Mucosa of rectum (tissue), 2 donors: ENCODE data around the gene SMR3A.

Experiments used
- H3K27ac ChIP-seq, 2 donors: one replicate each; pipeline ENCODE4 v1.7.0; 2013; ENCODE audit warnings: inconsistent platforms in 2 of 2, low read depth in 2 of 2, low read length in 2 of 2
- H3K27me3 ChIP-seq, 2 donors: one replicate each; pipeline ENCODE4 v1.7.0; 2013; ENCODE audit warnings: low read length in 2 of 2; ENCODE audit not compliant: control insufficient read depth in 2 of 2, insufficient read depth in 2 of 2
- H3K36me3 ChIP-seq, 2 donors: one replicate each; pipeline ENCODE4 v1.7.0; 2013; ENCODE audit warnings: low read length in 2 of 2; ENCODE audit not compliant: control insufficient read depth in 2 of 2, insufficient read depth in 2 of 2
- H3K4me1 ChIP-seq, 2 donors: one replicate each; pipeline ENCODE4 v1.7.0; 2013; ENCODE audit warnings: low read length in 2 of 2, mild to moderate bottlenecking in 1 of 2; ENCODE audit not compliant: control insufficient read depth in 2 of 2, insufficient read depth in 2 of 2
- H3K4me3 ChIP-seq, 2 donors: one replicate each; pipeline ENCODE4 v1.7.0; 2013; ENCODE audit warnings: low read length in 2 of 2
- H3K9ac ChIP-seq, 2 donors: one replicate each; pipeline ENCODE4 v1.7.0; 2013; ENCODE audit warnings: low read length in 2 of 2, low read depth in 1 of 2, mild to moderate bottlenecking in 1 of 2
- H3K9me3 ChIP-seq, 2 donors: one replicate each; pipeline ENCODE4 v1.7.0; 2013; ENCODE audit warnings: low read length in 2 of 2; ENCODE audit not compliant: control insufficient read depth in 2 of 2
- donor health status: healthy.
- donor health status: Normal muscosa, but diverticular disease.

SMR3A gene

DNA sequence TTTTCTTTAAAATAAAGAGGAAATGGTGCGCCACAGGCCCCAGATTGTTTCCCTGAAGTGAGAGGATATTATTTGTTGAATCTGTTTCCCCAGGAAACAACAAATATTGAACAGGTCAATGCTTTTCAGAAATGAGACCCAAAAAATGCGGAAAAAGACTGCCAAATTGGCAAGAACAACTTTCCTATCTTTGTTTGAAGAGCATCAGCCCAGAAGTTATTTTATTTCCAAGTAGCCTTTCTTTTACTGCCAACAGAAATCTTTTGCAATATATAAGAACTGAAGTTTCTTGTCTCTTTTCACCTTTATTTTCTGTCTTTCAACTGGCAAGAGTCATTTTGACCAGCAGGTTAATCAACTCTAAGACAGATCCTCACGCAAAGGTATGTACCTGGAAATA is at the start of gene SMR3A:
Gene SMR3A, plus strand, starts transcription at position 301 of the 400 bp plus-strand sequence. CDS start 1,356 bp downstream, outside the sequence.
- no peaks in the 10 kb centered on the region for H3K27me3 ChIP-seq
- no peaks in the 10 kb centered on the region for H3K9me3 ChIP-seq
- no peaks in the 10 kb centered on the region for H3K4me1 ChIP-seq
- no peak within 1 kb of the TSS for H3K27ac ChIP-seq
- H3K4me3 ChIP-seq = no peak within 1 kb of the TSS
- H3K9ac ChIP-seq = no peak within 1 kb of the TSS
- no peaks in the 10 kb centered on the region for H3K36me3 ChIP-seq

DNA sequence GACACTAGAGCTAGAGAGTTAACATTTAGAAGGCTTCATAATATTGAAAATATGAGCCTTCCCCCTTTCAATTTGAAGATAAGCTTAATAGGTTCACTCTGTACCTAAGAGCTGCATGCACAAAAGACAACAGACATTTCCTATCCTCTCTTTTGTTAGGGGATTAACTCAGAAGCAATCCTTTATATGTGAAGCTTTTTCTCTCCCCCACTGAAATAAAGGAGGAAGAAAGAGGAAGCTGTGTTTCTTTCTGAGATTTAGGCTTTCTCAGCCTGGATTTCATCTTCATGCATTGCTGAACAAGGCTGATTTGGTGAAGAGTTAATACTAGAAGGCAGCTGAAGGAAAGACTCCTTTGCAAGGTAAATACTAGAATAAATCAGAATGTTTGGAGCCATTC is 46.8 kb upstream of the SMR3A start:
- H3K4me1 ChIP-seq = no peaks in the 10 kb centered on the region
- H3K27ac ChIP-seq = no peak overlapping the region
- H3K9me3 ChIP-seq = no peaks in the 10 kb centered on the region
- H3K9ac ChIP-seq = no peak overlapping the region
- no peaks in the 10 kb centered on the region for H3K36me3 ChIP-seq
- no peaks in the 10 kb centered on the region for H3K27me3 ChIP-seq
- H3K4me3 ChIP-seq = no peak overlapping the region

DNA sequence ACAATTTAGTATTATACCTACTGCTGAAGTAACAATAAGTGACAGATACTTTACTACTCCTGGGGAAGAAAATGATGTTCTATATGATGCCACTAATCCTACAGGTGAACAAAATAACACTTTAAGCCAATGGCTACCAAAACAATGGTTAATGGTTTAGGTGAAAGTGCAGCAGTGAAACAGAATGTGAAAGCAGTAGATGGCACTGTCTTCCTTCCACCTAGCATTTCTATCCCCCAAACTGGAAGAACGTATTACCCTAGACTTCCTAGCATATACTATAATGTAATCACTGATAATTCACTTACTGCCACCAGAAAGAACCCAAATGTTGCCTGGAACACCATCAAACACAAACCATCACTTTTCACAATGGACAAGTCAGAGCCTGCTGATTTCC is 44.6 kb upstream of the SMR3A start:
- Histone ChIP-seq H3K27ac (no peak overlapping the region), H3K27me3 (no peaks in the 10 kb centered on the region), H3K4me3 (no peak overlapping the region), H3K9me3 (no peaks in the 10 kb centered on the region), H3K36me3 (no peaks in the 10 kb centered on the region), H3K4me1 (no peaks in the 10 kb centered on the region), H3K9ac (no peak overlapping the region)

DNA sequence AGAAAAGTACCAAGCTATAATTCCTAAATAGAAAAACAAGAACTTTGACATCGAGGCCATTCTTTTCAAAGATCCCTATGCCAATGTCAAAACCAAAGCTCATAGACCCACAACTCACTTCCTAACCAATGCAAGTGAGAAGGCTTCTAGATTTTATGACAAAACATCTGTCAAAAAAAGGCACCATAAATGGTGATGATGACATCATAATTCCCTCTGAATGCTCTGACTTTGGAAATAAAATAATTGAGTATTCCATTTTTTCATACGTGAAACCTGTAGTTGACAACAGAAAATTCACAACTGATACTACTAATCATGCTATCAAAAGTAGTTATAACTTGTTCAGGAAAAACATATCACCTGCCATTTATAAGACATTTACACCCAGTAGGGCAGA is 34.5 kb upstream of the SMR3A start:
- H3K36me3 ChIP-seq = no peaks in the 10 kb centered on the region
- H3K27ac ChIP-seq = no peak overlapping the region
- H3K27me3 ChIP-seq = no peaks in the 10 kb centered on the region
- H3K4me1 ChIP-seq = no peaks in the 10 kb centered on the region
- H3K4me3 ChIP-seq = no peak overlapping the region
- H3K9me3 ChIP-seq = no peaks in the 10 kb centered on the region
- H3K9ac ChIP-seq = no peak overlapping the region

DNA sequence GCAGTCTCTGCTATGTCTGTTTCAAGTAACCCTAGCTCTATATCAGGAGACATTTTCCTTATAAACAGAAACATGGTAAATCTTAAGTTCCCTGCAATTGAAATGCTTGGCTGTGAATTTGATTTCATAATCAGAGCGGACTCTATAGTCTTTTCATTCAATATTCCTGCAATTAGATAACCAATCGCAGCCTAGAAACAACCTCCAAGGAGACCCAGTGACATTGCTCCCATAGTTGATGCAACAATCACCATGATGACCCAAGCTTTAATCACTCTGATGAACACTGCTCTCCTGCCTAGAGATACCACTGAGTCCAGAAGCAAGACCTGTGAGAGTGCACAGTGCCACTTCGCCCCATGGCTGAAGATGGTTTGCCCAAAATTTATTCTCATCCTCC is 25.9 kb upstream of the SMR3A start, which contains the start of gene CABS1:
Gene CABS1, plus strand, starts transcription at position 301 of the 400 bp plus-strand sequence. Its CDS starts 59 bp downstream, at position 360.
- H3K4me1 ChIP-seq = no peaks in the 10 kb centered on the region

DNA sequence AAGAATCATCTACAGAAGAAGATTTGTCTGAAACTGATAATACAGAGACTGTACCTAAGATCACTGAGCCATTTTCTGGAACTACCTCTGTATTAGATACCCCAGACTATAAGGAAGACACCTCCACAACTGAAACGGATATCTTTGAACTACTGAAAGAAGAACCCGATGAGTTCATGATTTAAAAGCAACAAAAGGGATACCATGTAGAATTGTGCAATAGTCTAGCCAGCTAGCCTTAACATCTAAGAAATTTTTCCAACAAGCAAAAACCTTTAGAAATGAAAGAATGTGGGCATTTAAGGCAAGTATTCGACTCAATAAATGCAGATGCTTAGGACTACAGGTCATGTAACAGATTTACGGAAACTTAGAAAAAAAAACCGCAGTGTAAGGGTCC is 24.5 kb upstream of the SMR3A start:
- no peaks in the 10 kb centered on the region for H3K27me3 ChIP-seq
- no peaks in the 10 kb centered on the region for H3K9me3 ChIP-seq
- no peak overlapping the region for H3K4me3 ChIP-seq
- no peaks in the 10 kb centered on the region for H3K4me1 ChIP-seq
- no peak overlapping the region for H3K9ac ChIP-seq
- no peak overlapping the region for H3K27ac ChIP-seq
- no peaks in the 10 kb centered on the region for H3K36me3 ChIP-seq

More for the DNA sequence above, 25.9 kb upstream of the SMR3A start, which contains the start of gene CABS1:
- no peaks in the 10 kb centered on the region for H3K27me3 ChIP-seq
- no peaks in the 10 kb centered on the region for H3K9me3 ChIP-seq
- H3K4me3 ChIP-seq = no peak within 1 kb of the TSS
- no peaks in the 10 kb centered on the region for H3K36me3 ChIP-seq
- H3K9ac ChIP-seq = no peak within 1 kb of the TSS
- H3K27ac ChIP-seq = no peak within 1 kb of the TSS

DNA sequence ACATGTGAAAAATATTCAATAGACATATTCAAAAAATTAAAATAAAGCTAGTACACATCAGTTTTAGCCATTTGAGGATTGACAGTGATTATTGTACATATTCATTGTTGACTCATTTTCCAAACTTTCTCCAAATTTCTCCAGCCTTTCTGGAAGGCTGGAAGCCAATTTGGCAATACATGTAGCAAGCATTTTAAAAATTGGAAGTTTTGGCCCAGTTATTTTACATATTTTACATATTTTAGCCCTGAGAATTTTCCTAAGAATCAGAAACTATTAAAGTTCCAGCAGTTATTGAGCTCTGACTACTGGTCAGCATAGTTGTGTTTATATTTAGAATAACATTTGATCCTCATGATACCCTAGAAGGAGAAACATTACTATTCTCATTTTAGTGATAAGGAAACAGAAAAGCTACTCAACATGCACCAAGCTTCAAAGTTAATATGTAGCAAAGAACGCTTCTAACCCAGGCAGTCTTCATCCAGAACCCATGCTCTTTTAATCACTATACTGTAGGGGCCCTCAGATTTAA is 22.6 kb upstream of the SMR3A start:
- H3K4me3 ChIP-seq = no peak overlapping the region
- no peaks in the 10 kb centered on the region for H3K4me1 ChIP-seq
- H3K9me3 ChIP-seq = no peaks in the 10 kb centered on the region
- no peaks in the 10 kb centered on the region for H3K27me3 ChIP-seq
- no peak overlapping the region for H3K9ac ChIP-seq
- no peaks in the 10 kb centered on the region for H3K36me3 ChIP-seq
- no peak overlapping the region for H3K27ac ChIP-seq

DNA sequence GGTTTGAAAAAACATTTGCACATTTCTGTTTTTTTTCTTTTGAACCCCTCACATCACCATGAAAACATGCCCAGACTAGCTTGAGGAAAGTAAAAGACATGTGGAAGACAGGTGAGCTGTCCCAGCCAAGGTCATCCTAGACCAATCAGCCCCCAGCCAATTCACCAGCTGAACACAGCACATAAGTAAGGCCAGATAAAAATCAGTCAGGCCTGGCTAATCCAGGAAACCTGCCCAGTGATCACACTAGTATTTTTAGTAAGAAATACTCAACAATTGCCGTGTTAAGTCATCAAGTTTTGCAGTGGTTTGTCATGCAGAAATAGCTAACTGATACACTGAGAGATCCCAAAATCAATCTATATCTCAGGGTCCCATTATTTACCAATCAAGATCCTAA is 4.4 kb upstream of the SMR3A start:
- Histone ChIP-seq H3K27me3 (no peaks in the 10 kb centered on the region), H3K9ac (no peak overlapping the region), H3K27ac (no peak overlapping the region), H3K9me3 (no peaks in the 10 kb centered on the region), H3K4me1 (no peaks in the 10 kb centered on the region), H3K36me3 (no peaks in the 10 kb centered on the region), H3K4me3 (no peak overlapping the region)

DNA sequence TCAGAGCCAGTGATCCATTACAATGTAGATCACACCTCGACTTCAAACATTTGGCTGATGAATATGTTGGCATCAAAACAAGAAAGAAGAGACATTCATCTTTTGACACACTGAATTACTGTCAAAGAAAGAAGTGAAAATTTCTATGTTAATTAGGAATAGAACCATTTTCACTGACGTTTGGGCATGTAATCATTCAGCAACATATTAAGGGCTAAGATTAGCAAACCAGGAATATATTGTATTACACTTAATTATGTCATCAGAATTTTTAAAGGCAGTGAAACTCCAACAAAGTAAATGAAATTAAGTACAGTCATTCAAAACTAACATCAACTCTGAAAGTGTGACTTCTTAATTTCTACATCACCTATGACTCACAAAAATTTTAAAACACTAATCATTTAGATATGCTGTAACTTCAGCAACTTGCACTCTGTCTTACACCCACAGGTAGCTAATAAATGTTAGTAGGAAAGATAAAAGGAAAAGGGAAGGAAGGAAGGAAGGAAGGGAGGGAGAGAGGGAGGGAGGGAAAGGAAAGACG is 1.4 kb upstream of the SMR3A start:
- H3K27me3 ChIP-seq = no peaks in the 10 kb centered on the region
- H3K9me3 ChIP-seq = no peaks in the 10 kb centered on the region
- H3K9ac ChIP-seq = no peak overlapping the region
- no peak overlapping the region for H3K27ac ChIP-seq
- no peaks in the 10 kb centered on the region for H3K36me3 ChIP-seq
- H3K4me3 ChIP-seq = no peak overlapping the region
- H3K4me1 ChIP-seq = no peaks in the 10 kb centered on the region

DNA sequence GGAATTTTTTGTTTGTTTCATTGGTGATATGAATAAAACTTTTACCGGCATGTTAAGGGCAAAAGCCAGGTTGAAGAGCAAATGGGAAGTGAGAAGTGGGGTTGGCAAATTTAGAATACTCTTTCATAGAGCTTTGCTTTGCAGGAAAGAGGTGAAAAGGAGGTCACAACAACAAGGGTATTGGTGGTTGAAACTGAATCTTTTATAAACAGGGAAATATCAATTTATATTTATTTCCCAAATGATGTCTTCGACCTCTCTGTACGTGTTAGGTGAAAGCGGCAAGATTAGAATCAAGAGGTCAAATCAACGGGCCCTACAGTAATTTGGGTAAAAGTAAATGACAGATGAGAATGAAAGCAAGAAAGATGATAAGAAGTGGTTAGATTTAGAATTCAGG is 3.4 kb downstream of the SMR3A start:
- no peaks in the 10 kb centered on the region for H3K36me3 ChIP-seq
- H3K9me3 ChIP-seq = no peaks in the 10 kb centered on the region
- no peak overlapping the region for H3K4me3 ChIP-seq
- H3K9ac ChIP-seq = no peak overlapping the region
- H3K27me3 ChIP-seq = no peaks in the 10 kb centered on the region
- no peak overlapping the region for H3K27ac ChIP-seq
- no peaks in the 10 kb centered on the region for H3K4me1 ChIP-seq
